Testis (tissue), 3 donors: ENCODE data around the gene BMP7. TPM values are rescaled to one million over a fixed set of nuclear protein-coding genes. Genes with fewer than 3 reads are reported as not detected.

Experiments used
- DNase-seq: peaks from one replicate; pipeline ENCODE4 v3.0.0-alpha.2; 2019
- H3K27ac ChIP-seq, 2 donors: fragments of 200-600 bp; sonication (generic); one replicate each; pipeline ENCODE4 v1.5.1; 2019
- H3K27me3 ChIP-seq: fragments of 200-600 bp; sonication (generic); one replicate; pipeline ENCODE4 v1.5.1; 2019
- H3K36me3 ChIP-seq: fragments of 200-600 bp; sonication (generic); one replicate; pipeline ENCODE4 v1.5.1; 2017; ENCODE audit warnings: low read depth; ENCODE audit errors: missing control alignments
- H3K4me1 ChIP-seq: fragments of 200-600 bp; sonication (generic); one replicate; pipeline ENCODE4 v1.5.1; 2019
- H3K4me3 ChIP-seq, 2 donors: fragments of 200-600 bp; sonication (generic); one replicate each; pipeline ENCODE4 v1.5.1; 2017 to 2019
- H3K9me3 ChIP-seq: fragments of 200-600 bp; sonication (generic); one replicate; pipeline ENCODE4 v1.5.1; 2017
- CTCF ChIP-seq, 3 experiments: fragments of 450-650 bp in 2 of 3; fragments of 200-600 bp in 1 of 3; sonication (generic) in 1 of 3; IDR thresholded peaks; one replicate each; pipeline ENCODE4 v1.5.1; 2016 to 2019; ENCODE audit warnings: antibody characterized with exemption in 3 of 3, mild to moderate bottlenecking in 2 of 3, moderate library complexity in 1 of 3
- POLR2A ChIP-seq: fragments of 450-650 bp; IDR thresholded peaks from one replicate; pipeline ENCODE4 v1.6.1; 2017; ENCODE audit warnings: antibody characterized with exemption, mild to moderate bottlenecking, moderate library complexity
- WGBS, 2 donors: methylation state at CpG; one replicate each; pipeline ENCODE4 v1.1.5; 2018; 5-methylcytosine and 5-hydroxymethylcytosine counted together
- intact Hi-C: fragments of 100-400 bp; cut with DNase I; formaldehyde crosslinking; loops from one replicate; pipeline ENCODE4 v1.15.1; 2023; ENCODE audit warnings: low total_unique reads
- polyA plus RNA-seq: library from polyadenylated mRNA; stranded (reverse); fragments of 350-450 nt; fragmentation: Illumina TruSeq; extraction: RNeasy Lipid Tissue Mini Kit (QIAGEN cat#74804); gene quantifications from one replicate; pipeline ENCODE4 v1.2.3, GENCODE V29; 2014; ENCODE audit warnings: low read depth, low replicate concordance; ENCODE audit not compliant: insufficient read depth
- total RNA-seq, 2 donors: library from RNA; depleted of rRNA; stranded (reverse); fragments of >200 nt; gene quantifications; one replicate each; pipeline ENCODE4 v1.2.3, GENCODE V29; 2016

Gene BMP7
- total and polyA plus RNA-seq, 3 donors from 2014 or later, result 2.4 to 7.1 (median 3.3) TPM

- TF ChIP-seq CTCF (IDR thresholded peaks at IDR 0.05) (no peak), POLR2A (no peak)
- intact Hi-C loops, result no loop called here
- H3K9me3 ChIP-seq, result no peaks in the 10 kb centered on the region
- H3K4me3 ChIP-seq, result no peak overlapping the region
- H3K27me3 ChIP-seq, result no peaks in the 10 kb centered on the region
- H3K4me1 ChIP-seq, result no peaks in the 10 kb centered on the region
- no peak for DNase-seq
- no peaks in the 10 kb centered on the region for H3K36me3 ChIP-seq
- 63 to 77% methylated on average over 4 to 5 of the region's 5 CpGs for WGBS, 2 donors
- H3K27ac ChIP-seq, result no peak overlapping the region
These were observed 85.5 kb downstream of the BMP7 start for GRCh38 chr20:57180954-57181353.

- no peaks in the 10 kb centered on the region for H3K9me3 ChIP-seq
- no peaks in the 10 kb centered on the region for H3K36me3 ChIP-seq
- H3K27ac ChIP-seq, result no peak overlapping the region
- TF ChIP-seq POLR2A, result no peak
- no peak for TF ChIP-seq CTCF (IDR thresholded peaks at IDR 0.05)
- WGBS, 2 donors, result 60 to 64% methylated on average over 9 to 10 of the region's 10 CpGs
- no peaks in the 10 kb centered on the region for H3K4me1 ChIP-seq
- intact Hi-C loops, result no loop called here
- no peak overlapping the region for H3K4me3 ChIP-seq
- no peak for DNase-seq
- H3K27me3 ChIP-seq, result no peaks in the 10 kb centered on the region
These were observed 86.1 kb downstream of the BMP7 start for GRCh38 chr20:57180387-57180786.

GRCh38 chr20:57179265-57179664, 87.2 kb downstream of the BMP7 start:
- Histone ChIP-seq H3K4me3 (peak overlapping the region in 1 of 2 donors; percentile 12), H3K4me1 (no peaks in the 10 kb centered on the region), H3K27ac (no peak overlapping the region), H3K27me3 (no peaks in the 10 kb centered on the region), H3K9me3 (no peaks in the 10 kb centered on the region), H3K36me3 (no peaks in the 10 kb centered on the region)
- DNase-seq, result peak; percentile 23
- intact Hi-C loops, result no loop called here
- TF ChIP-seq CTCF (IDR thresholded peaks at IDR 0.05) (no peak), POLR2A (no peak)
- WGBS, 2 donors, result 47 to 57% methylated on average over 12 to 20 of the region's 20 CpGs

- no peak for DNase-seq
- Histone ChIP-seq H3K4me3 (no peak overlapping the region), H3K9me3 (no peaks in the 10 kb centered on the region), H3K36me3 (no peaks in the 10 kb centered on the region), H3K4me1 (no peaks in the 10 kb centered on the region), H3K27me3 (no peaks in the 10 kb centered on the region), H3K27ac (no peak overlapping the region)
- WGBS, 2 donors, result 56 to 58% methylated on average over 6 to 8 of the region's 8 CpGs
- TF ChIP-seq POLR2A, result no peak
- TF ChIP-seq CTCF (IDR thresholded peaks at IDR 0.05), result no peak
- intact Hi-C loops, result no loop called here
These were observed 87.8 kb downstream of the BMP7 start for GRCh38 chr20:57178582-57179111.

- H3K36me3 ChIP-seq, result no peaks in the 10 kb centered on the region
- H3K4me3 ChIP-seq, result no peak overlapping the region
- intact Hi-C loops, result no loop called here
- no peak overlapping the region for H3K27ac ChIP-seq
- no peaks in the 10 kb centered on the region for H3K9me3 ChIP-seq
- no peak for DNase-seq
- H3K27me3 ChIP-seq, result no peaks in the 10 kb centered on the region
- no peaks in the 10 kb centered on the region for H3K4me1 ChIP-seq
- TF ChIP-seq POLR2A (no peak), CTCF (IDR thresholded peaks at IDR 0.05) (no peak)
- 81 to 84% methylated on average over 19 of the region's 19 CpGs for WGBS, 2 donors
These were observed 88.7 kb downstream of the BMP7 start for GRCh38 chr20:57177636-57178280.
